Activated CD4-positive, CD25-positive, alpha-beta regulatory T cell treated with anti-CD3 and anti-CD28 coated beads, Interleukin-2, amount 50 U/mL, for 72 hours (primary cell): ENCODE results near the gene TBXT.
"Not testable (repeated sequence)": the region's sequence is repeated elsewhere in the genome, so short reads cannot be mapped to it uniquely, and the experiment has no call there.

ENCODE experiments used
- DNase-seq: peaks from one replicate; pipeline ENCODE4 v3.0.0; 2021

The TBXT gene, protein sequence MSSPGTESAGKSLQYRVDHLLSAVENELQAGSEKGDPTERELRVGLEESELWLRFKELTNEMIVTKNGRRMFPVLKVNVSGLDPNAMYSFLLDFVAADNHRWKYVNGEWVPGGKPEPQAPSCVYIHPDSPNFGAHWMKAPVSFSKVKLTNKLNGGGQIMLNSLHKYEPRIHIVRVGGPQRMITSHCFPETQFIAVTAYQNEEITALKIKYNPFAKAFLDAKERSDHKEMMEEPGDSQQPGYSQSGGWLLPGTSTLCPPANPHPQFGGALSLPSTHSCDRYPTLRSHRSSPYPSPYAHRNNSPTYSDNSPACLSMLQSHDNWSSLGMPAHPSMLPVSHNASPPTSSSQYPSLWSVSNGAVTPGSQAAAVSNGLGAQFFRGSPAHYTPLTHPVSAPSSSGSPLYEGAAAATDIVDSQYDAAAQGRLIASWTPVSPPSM

GRCh38 chr6:166167801-166168615, at the start of gene TBXT:
Gene TBXT, minus strand, starts transcription at chr6:166167851. Its CDS starts 260 bp downstream, at chr6:166167591.
- DNase-seq = no peak

DNA sequence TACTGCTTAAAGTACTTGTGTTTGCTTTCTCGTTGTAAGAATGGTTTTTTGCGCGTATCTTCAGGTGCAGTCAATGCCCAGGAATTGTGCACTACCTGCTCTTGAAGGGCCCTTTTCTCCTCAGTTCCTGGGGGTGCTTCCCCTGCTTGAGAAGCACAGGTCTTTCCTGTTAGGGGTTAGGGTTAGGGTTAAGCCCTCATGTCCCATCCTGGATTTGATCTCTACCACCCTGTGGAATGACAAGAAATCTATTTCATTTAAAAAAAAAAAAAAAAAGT, 39.6 kb upstream of the TBXT start:
- DNase-seq = no peak

DNA sequence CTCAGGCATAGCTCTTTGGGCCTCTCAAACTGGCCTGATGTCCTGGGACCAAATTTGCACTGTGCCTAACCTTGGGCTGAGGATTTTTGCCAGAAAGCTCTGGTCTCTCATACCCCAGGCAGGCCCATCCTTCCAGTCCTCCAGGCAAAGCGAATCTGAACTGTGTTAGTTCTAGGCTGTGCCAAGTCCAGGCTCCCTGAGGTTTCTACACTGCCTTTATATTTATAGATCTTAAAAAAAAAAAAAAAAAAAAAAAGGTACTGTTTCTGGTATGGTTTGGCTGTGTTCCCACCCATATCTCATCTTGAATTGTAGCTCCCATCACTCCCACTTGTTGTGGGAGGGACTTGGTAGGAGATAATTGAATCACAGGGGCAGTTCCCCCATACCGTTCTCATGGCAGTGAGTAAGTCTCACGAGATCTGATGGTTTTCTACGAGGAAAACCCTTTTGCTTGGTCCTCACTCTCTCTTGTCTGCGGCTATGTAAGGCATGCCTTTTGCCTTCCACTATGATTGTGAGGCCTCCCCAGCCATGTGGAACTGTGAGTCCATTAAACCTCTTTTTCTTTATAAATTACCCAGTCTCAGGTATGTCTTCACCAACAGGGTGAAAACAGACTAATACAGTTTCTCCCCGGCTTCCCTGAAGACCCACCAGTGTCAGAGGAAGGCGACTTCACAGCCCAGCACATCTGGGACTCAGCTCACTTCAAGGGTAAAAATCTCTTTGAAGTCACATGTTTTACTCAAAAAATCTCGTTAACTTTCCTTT, 39.0 kb upstream of the TBXT start:
- no peak for DNase-seq

DNA sequence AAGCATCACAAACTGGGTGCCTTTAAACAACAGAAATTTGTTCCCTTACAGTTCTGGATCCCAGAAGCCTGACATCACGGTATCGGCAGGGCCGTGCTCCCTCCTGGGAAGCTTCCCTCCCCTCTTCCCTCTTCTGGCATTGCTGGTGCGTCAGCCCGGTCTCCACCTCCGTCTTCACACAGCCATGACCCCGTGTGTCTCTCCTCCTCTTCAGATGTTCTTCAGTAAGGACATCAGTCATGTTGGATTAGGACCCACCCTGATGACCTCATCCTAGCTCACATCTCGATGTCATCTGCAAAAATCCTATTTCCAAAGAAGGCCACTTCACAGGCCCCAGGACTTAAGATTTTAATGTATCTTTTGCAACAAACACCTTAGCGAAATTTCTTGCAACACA, 38.4 kb upstream of the TBXT start:
- no peak for DNase-seq

DNA sequence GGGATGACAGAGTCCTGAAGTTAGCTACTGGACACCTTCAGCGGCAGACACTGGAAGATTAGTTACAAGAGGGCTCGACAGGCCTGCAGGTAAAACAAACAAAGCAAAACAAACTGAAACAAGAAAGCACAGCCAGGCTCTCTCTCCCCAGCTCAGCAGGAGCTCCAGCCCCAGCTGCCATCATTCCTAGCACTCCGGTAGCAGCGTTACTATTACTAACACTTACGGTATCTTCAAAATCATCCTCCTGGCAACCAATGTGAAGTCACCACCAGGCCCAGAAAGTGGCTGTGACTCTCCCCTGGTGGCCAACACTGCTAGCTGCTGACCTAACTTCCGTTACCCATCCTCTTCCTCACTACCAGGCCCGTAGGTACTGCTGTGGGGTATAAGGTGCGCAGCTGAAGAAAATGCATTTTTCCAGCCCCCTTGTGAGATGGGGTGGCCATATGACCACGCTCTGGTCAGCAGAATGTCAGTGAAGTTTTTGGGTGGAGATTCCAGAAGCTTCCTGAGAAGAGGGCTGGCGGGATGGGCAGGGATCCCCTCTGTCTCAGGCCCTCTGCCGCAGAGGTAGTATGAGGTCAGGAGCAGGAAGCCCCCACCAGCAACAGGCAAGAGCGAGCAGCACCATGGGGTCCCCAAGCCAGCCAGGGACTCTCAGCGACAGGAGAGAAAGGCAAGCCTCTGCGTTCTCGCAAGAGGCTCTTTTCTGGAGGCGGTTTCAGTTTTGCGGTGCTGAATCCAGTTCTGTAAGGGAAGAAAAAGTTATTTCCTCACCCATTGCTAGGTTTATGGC, 37.4 kb upstream of the TBXT start:
- no peak for DNase-seq

GRCh38 chr6:166203641-166204222, 36.1 kb upstream of the TBXT start:
- no peak for DNase-seq

- no peak for DNase-seq
These were observed 35.5 kb upstream of the TBXT start for GRCh38 chr6:166203003-166203640.

DNA sequence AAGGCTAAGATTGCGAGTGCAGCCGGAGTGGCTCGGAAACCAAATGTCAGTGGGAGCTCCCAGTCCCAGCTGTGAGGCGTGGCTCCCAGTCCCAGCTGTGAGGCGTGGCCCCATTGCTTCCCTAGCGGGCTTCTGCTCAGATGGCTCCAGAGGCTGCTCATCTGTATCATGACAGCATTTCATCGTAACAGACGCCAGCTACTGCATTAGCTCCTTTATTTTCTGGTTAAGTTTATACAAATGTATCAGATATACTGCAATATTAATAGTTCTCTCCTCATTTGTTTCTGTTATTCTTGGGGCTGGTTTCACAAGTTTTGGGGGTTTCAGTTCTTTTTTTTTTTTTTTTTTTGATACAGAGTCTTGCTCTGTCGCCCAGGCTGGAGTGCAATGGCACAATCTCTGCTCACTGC, 34.7 kb upstream of the TBXT start:
- DNase-seq = no peak

- no peak for DNase-seq
These were observed 34.2 kb upstream of the TBXT start for GRCh38 chr6:166201878-166202277.

GRCh38 chr6:166197361-166197760, 29.7 kb upstream of the TBXT start:
- no peak for DNase-seq

- DNase-seq = no peak
These were observed 28.2 kb upstream of the TBXT start for GRCh38 chr6:166195860-166196238.

DNA sequence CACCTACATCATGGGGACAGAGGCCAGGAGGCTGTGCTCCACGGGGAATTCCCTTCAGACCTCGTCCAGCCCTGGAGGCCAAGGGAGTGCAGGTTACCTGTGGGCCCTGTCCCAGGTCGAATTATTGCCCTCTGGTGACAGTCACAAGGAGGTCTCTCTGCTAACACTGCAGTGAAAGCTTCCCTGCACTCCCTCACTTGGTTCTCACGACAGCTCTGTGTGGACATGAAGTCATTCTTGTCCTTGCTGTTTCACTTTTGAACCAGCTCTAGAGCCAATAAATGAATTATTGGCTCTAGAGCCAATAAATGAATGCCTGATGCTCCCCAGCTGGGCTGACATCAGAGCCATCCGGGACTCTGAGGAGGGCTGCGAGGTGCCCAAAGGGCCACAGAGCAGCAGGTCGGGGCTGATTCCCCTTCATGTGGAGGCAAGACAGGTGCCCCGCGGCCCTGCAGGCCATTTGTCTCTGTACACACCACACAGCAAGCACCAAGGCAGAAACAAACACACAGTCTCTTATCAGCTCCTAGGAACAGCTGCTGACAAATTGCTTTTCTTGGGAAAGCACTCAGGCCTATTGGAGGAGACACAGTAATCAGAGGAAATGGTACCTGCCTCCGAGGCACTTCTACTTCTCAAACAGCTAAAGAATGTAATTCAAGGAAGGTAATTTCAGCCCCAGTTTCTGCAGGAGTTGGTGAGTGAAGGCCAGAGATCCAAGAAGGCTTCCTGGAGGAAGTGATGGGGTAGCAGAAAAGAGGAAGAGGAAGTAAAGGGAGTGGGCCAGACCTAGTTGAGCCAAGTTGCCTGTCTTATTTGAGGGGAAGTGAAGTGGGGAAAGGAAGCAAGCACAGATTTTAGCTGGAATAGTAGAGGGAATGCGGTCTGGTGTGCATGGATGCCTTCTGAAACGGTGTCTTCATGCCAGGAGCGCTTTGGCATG, 27.5 kb upstream of the TBXT start:
- no peak for DNase-seq

GRCh38 chr6:166192557-166192956, 24.9 kb upstream of the TBXT start:
- no peak for DNase-seq

GRCh38 chr6:166192136-166192535, 24.5 kb upstream of the TBXT start:
- no peak for DNase-seq

DNA sequence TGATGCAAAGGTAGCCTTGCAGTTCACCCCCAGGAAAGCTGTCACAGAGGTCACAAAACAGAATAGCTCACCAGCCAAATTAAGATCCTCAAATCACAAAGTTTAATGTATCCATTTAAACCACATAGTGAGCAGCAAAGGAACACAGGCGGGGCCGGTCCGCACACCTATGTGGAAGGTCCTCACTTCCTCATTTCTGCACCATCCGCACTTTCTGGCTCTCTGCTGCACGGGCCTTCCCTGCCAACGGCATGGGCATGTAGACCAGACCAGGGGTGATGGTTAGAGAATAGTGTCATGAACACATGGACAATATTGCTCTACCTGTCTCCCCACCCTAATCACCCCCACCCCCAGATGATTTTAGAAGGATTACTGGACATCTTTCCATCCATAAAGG, 12.1 kb upstream of the TBXT start:
- DNase-seq = no peak

GRCh38 chr6:166176106-166176505, 8.5 kb upstream of the TBXT start:
- no peak for DNase-seq

- not testable (repeated sequence) for DNase-seq
These were observed 7.4 kb upstream of the TBXT start for GRCh38 chr6:166175093-166175492.

DNA sequence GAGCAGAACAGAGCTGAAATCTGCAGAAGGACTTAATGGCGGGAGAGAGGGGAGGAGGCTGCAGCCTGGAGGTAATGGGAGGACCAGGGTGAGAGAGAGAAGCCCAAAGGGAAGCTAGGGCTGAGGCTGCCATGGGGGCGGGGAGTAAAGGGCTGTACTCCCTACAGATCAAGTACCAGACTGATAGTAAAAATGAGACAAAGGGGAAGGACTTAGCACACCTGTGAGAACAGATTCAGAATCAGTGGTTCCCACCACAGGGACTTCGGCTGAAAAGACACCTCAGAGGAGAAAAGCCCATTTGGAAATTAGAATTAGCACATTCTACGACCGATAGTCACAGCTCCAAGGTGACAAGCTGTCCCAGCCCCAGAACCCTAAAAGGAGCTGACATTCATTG, 6.4 kb upstream of the TBXT start:
- no peak for DNase-seq

- DNase-seq = no peak
These were observed 5.8 kb upstream of the TBXT start for GRCh38 chr6:166173281-166173951.

DNA sequence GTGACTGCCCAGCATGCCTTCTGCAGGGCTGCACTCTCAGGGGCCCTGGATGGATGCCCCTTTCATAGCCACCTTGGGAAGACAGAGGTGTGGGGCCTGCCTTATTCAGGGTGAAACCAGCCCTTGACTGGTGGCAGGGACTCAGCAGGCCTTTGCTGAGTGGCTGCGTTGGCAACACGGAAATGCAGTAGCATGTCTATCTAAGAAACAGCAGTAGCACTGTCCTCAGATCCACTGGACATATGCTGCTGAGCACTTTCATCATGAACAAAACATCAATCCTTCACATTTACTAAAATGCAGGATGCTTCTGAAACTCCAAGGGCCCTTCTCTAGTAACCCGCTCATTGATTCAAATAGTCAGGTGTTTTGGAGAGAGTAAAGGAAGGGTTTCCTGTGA, 4.9 kb upstream of the TBXT start:
- DNase-seq = no peak
